GM12878 (cell line): ENCODE measurements around the gene THSD4. TPM values are rescaled to one million over a fixed set of nuclear protein-coding genes. Genes with fewer than 3 reads are reported as not detected.

ENCODE experiments used
- ATAC-seq: fragments of 200-7000 bp; cut with Tn5 transposase; 3 replicates; pipeline ENCODE4 v1.9.1; 2020; ENCODE audit warnings: mild to moderate bottlenecking, moderate library complexity
- BruUV-seq: library from RNA; stranded (reverse); fragments of 400-500 nt; replicated peaks from 2 replicates; lab custom pipeline; 2021; lab: Mats Ljungman, UMichigan
- CTCF ChIA-PET: fragments of 300-600 bp; sonication (Branson Sonifier 250); formaldehyde crosslinking; extraction: SDS; loops from one replicate; lab custom pipeline; 2021; ENCODE audit warnings: inconsistent platforms; lab: Yijun Ruan, JAX
- POLR2A ChIA-PET: fragments of 350-600 bp; formaldehyde crosslinking; extraction: SDS; loops from one replicate; lab custom pipeline; 2021; ENCODE audit warnings: inconsistent platforms; lab: Charles Lee
- RAD21 ChIA-PET: fragments of 300-600 bp; sonication (Branson Sonifier 250); formaldehyde crosslinking; loops from one replicate; lab custom pipeline; 2023; ENCODE audit warnings: antibody characterized with exemption; ENCODE audit not compliant: unreplicated experiment; lab: Charles Lee
- SMC1A ChIA-PET: fragments of 300-600 bp; sonication (Branson Sonifier 250); formaldehyde crosslinking; loops from one replicate; lab custom pipeline; 2023; ENCODE audit not compliant: unreplicated experiment, uncharacterized antibody; lab: Charles Lee
- DNase-seq: peaks from one replicate; pipeline ENCODE4 v3.0.0-alpha.2; 2011; ENCODE audit warnings: low read depth, low spot score
- FAIRE-seq: peaks from 3 replicates; lab custom pipeline; 2011; peaks lifted over from hg19 to GRCh38; lab: Jason Lieb, UNC
- H2AFZ ChIP-seq: 2 replicates; pipeline ENCODE4 v1.6.0; 2011; ENCODE audit warnings: low read depth, low read length, control low read depth; ENCODE audit not compliant: control insufficient read depth
- H3K27ac ChIP-seq: 2 replicates; pipeline ENCODE4 v1.5.1; 2011; ENCODE audit warnings: control low read depth; ENCODE audit not compliant: control insufficient read depth, insufficient read depth
- H3K27me3 ChIP-seq, 2 experiments: replicated peaks in 1 of 2; 2 replicates each; pipeline versions ENCODE4 v1.6.0 to v1.6.1; 2011; ENCODE audit warnings: low read length in 1 of 2; ENCODE audit not compliant: control insufficient read depth in 2 of 2, insufficient read depth in 2 of 2
- H3K36me3 ChIP-seq, 2 experiments: 2 replicates each; pipeline ENCODE4 v1.5.1; 2011; ENCODE audit warnings: low read length in 1 of 2; ENCODE audit not compliant: control insufficient read depth in 2 of 2, insufficient read depth in 2 of 2
- H3K4me1 ChIP-seq: 2 replicates; pipeline ENCODE4 v1.6.1; 2011; ENCODE audit warnings: mild to moderate bottlenecking, low read length, moderate library complexity, mixed read lengths; ENCODE audit not compliant: control insufficient read depth, insufficient read depth
- H3K4me2 ChIP-seq: 2 replicates; pipeline ENCODE4 v1.6.0; 2011; ENCODE audit warnings: control low read depth; ENCODE audit not compliant: control insufficient read depth, insufficient read depth
- H3K4me3 ChIP-seq: fragments of 200-600 bp; sonication (generic); 2 replicates; pipeline ENCODE4 v1.5.1; 2016
- H3K79me2 ChIP-seq: 2 replicates; pipeline ENCODE4 v1.6.0; 2011; ENCODE audit warnings: low read length; ENCODE audit not compliant: control insufficient read depth, insufficient read depth
- H3K9ac ChIP-seq: 2 replicates; pipeline ENCODE4 v1.8.0; 2011; ENCODE audit warnings: low read length, control low read depth, mixed read lengths; ENCODE audit not compliant: control insufficient read depth, insufficient read depth
- H3K9me3 ChIP-seq: replicated peaks from 3 replicates; pipeline ENCODE4 v1.5.1; 2011; ENCODE audit warnings: mild to moderate bottlenecking, low read length; ENCODE audit not compliant: control insufficient read depth, insufficient read depth
- H4K20me1 ChIP-seq: 2 replicates; pipeline ENCODE4 v1.6.0; 2011; ENCODE audit not compliant: control insufficient read depth, insufficient read depth
- ASH2L ChIP-seq: fragments of 300-600, 200-600 bp; sonication (generic); IDR thresholded peaks from 2 replicates; pipeline ENCODE4 v1.6.1; 2017; ENCODE audit warnings: low read depth, mild to moderate bottlenecking, borderline replicate concordance
- GABPA ChIP-seq: IDR thresholded peaks from 2 replicates; pipeline ENCODE4 v1.6.1; 2014; ENCODE audit warnings: antibody characterized with exemption, low read depth, mild to moderate bottlenecking, inconsistent platforms
- GATAD2B ChIP-seq: fragments of 450-650 bp; conservative IDR thresholded peaks from 2 replicates; pipeline ENCODE4 v1.6.1; 2017; ENCODE audit warnings: low read depth, mild to moderate bottlenecking, moderate library complexity
- NBN ChIP-seq: fragments of 450-650 bp; IDR thresholded peaks from 2 replicates; pipeline ENCODE4 v1.6.1; 2016
- POLR2AphosphoS2 ChIP-seq: IDR thresholded peaks from 2 replicates; pipeline ENCODE4 v1.6.1; 2011; ENCODE audit warnings: low read depth, mild to moderate bottlenecking, low read length, improper control_type of control experiment, moderate library complexity
- RCOR1 ChIP-seq: conservative IDR thresholded peaks from 2 replicates; pipeline ENCODE4 v1.6.1; 2012; ENCODE audit warnings: low read depth, low read length, improper control_type of control experiment
- SMARCA5 ChIP-seq: fragments of 450-650 bp; IDR thresholded peaks from 2 replicates; pipeline ENCODE4 v1.6.1; 2017; ENCODE audit warnings: mild to moderate bottlenecking
- SREBF1 ChIP-seq: IDR thresholded peaks from 2 replicates; pipeline ENCODE4 v1.6.1; 2012; ENCODE audit warnings: mild to moderate bottlenecking, low read length
- SRF ChIP-seq, 2 experiments: IDR thresholded peaks; 2 replicates each; pipeline ENCODE4 v1.6.1; 2011; ENCODE audit warnings: low read depth in 2 of 2, low read length in 2 of 2, mild to moderate bottlenecking in 1 of 2, moderate library complexity in 1 of 2
- YY1 ChIP-seq: IDR thresholded peaks from 2 replicates; pipeline ENCODE4 v1.6.1; 2011; ENCODE audit warnings: low read depth, mild to moderate bottlenecking, low read length
- ZNF217 ChIP-seq: fragments of 450-650 bp; IDR thresholded peaks from 2 replicates; pipeline ENCODE4 v1.6.1; 2017; ENCODE audit warnings: antibody characterized with exemption, mild to moderate bottlenecking
- WGBS: methylation state at CpG from one replicate; pipeline ENCODE4 v1.1.6; 2016; ENCODE audit warnings: low lambda C conversion rate; ENCODE audit not compliant: insufficient replicate concordance, insufficient coverage; ENCODE audit errors: missing lambda C conversion rate; 5-methylcytosine and 5-hydroxymethylcytosine counted together
- in situ Hi-C: fragments of 300-500 bp; cut with MboI; formaldehyde crosslinking; loops from 9 replicates; pipeline ENCODE4 v1.14.3; 2018; ENCODE audit warnings: mixed read lengths
- intact Hi-C: fragments of 100-400 bp; cut with micrococcal nuclease; formaldehyde crosslinking; loops from one replicate; pipeline ENCODE4 v1.14.2; 2022; ENCODE audit not compliant: unreplicated experiment
- polyA plus RNA-seq, 11 experiments: library from polyadenylated mRNA; depleted of rRNA in 4 of 11; unstranded in 6 of 11; stranded (reverse) in 5 of 11; fragments of >200 nt; fragmentation: Nextera tagmentation in 4 of 11; fragmentation: Illumina TruSeq in 1 of 11; extraction: Ambion mirVana in 4 of 11; extraction: Trizol in 1 of 11; gene quantifications; 1 replicate in 1 of 11; 2 replicates in 10 of 11; pipeline versions ENCODE4 v1.2.1 to v1.2.3, GENCODE V29; 2011 to 2016; ENCODE audit warnings: inconsistent platforms in 2 of 11, missing spikeins in 2 of 11, low read depth in 1 of 11
- total RNA-seq, 4 experiments: library from RNA; depleted of rRNA in 3 of 4; stranded (reverse); fragments of >200 nt in 3 of 4; fragmentation: Illumina TruSeq in 1 of 4; extraction: Trizol in 1 of 4; gene quantifications; 2 replicates each; pipeline versions ENCODE4 v1.2.1 to v1.2.3, GENCODE V29; 2013 to 2021
- TF ChIP-seq, protein P1 (sequence below): IDR thresholded peaks from 2 replicates; pipeline ENCODE4 v1.6.1; 2012; ENCODE audit warnings: mild to moderate bottlenecking, low read depth, low read length
- TF ChIP-seq, protein P2 (sequence below): fragments of 450-650 bp; IDR thresholded peaks from 2 replicates; pipeline ENCODE4 v1.6.1; 2016; ENCODE audit warnings: mild to moderate bottlenecking
- TF ChIP-seq, protein P3 (sequence below): fragments of 450-650 bp; formaldehyde crosslinking; IDR thresholded peaks from 2 replicates; pipeline ENCODE4 v1.4.0; 2020; ENCODE audit warnings: mild to moderate bottlenecking, moderate library complexity

The THSD4 gene
- total and polyA plus RNA-seq, 10 of the 15 experiments (the other 5 are each of a cell fraction or from before 2014, with no cell fraction given), result 0.04 to 0.13 (median 0.05) TPM; not detected in 7

DNA sequence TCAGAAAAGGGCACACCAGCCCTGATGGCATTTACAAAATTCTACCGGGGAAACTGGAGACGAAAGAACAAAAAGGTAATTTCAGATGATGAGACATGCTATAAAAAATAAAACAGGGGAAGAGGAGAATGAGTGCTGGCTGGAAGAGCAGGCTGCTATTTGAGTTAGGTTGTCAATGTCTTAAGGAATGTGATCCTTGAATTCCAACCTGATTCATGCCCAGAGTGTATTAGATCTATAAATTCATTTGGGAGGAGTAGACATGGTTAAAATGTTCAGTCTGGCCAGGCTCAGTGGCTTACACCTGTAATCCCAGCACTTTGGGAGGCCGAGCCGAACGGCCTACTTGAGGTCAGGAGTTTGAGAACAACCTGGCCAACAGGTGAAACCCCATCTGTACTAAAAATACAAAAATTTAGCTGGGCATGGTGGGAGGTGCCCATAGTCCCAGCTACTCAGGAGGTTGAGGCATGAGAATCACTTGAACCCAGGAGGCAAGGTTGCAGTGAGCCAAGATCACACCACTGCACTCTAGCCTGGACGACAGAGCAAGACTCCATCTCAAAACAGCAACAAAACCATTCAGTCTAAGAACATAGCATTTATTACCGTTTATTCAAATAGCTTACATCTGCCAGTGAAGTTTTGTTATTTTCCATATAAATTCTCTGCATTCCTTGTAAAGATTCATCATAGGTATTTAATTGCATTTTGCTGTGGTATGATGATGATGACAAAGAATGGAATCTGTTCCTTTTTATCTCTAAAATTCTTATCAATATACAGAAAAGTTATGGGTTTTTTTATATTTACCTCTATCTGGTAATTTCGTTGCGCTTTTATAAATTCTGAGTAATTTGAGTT, 568.4 kb downstream of the THSD4 start:
- no TSS peak for BruUV-seq
- in situ Hi-C loops, result no loop called here
- Histone ChIP-seq H3K36me3 (no peaks in the 10 kb centered on the region), H3K4me2 (no peak overlapping the region), H3K79me2 (no peaks in the 10 kb centered on the region), H3K27me3 (no peaks in the 10 kb centered on the region), H3K9ac (no peak overlapping the region), H4K20me1 (no peaks in the 10 kb centered on the region), H3K27ac (no peak overlapping the region), H2AFZ (no peak overlapping the region), H3K4me1 (no peaks in the 10 kb centered on the region), H3K4me3 (no peak overlapping the region), H3K9me3 (no peaks in the 10 kb centered on the region)
- DNase-seq, result no peak
- ChIA-PET RAD21 (no interaction called here), POLR2A (no interaction called here), SMC1A (no interaction called here), CTCF (no interaction called here)
- no peak for FAIRE-seq
- no peak for ATAC-seq
- intact Hi-C loops, result no loop called here
- 56% methylated on average over 9 of the region's 9 CpGs for WGBS
- TF ChIP-seq SREBF1 (no peak), RCOR1 (no peak), SMARCA5 (no peak), NBN (no peak), ASH2L (no peak), YY1 (no peak), GATAD2B (no peak), SRF (IDR thresholded peaks at IDR 0.05; ENCODE audit: low read depth in 2 of 2, low read length in 2 of 2) (no peak), POLR2AphosphoS2 (no peak), GABPA (no peak), ZNF217 (no peak)
- TF ChIP-seq, protein P1, sequence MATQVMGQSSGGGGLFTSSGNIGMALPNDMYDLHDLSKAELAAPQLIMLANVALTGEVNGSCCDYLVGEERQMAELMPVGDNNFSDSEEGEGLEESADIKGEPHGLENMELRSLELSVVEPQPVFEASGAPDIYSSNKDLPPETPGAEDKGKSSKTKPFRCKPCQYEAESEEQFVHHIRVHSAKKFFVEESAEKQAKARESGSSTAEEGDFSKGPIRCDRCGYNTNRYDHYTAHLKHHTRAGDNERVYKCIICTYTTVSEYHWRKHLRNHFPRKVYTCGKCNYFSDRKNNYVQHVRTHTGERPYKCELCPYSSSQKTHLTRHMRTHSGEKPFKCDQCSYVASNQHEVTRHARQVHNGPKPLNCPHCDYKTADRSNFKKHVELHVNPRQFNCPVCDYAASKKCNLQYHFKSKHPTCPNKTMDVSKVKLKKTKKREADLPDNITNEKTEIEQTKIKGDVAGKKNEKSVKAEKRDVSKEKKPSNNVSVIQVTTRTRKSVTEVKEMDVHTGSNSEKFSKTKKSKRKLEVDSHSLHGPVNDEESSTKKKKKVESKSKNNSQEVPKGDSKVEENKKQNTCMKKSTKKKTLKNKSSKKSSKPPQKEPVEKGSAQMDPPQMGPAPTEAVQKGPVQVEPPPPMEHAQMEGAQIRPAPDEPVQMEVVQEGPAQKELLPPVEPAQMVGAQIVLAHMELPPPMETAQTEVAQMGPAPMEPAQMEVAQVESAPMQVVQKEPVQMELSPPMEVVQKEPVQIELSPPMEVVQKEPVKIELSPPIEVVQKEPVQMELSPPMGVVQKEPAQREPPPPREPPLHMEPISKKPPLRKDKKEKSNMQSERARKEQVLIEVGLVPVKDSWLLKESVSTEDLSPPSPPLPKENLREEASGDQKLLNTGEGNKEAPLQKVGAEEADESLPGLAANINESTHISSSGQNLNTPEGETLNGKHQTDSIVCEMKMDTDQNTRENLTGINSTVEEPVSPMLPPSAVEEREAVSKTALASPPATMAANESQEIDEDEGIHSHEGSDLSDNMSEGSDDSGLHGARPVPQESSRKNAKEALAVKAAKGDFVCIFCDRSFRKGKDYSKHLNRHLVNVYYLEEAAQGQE, result no peak
- TF ChIP-seq, protein P2, sequence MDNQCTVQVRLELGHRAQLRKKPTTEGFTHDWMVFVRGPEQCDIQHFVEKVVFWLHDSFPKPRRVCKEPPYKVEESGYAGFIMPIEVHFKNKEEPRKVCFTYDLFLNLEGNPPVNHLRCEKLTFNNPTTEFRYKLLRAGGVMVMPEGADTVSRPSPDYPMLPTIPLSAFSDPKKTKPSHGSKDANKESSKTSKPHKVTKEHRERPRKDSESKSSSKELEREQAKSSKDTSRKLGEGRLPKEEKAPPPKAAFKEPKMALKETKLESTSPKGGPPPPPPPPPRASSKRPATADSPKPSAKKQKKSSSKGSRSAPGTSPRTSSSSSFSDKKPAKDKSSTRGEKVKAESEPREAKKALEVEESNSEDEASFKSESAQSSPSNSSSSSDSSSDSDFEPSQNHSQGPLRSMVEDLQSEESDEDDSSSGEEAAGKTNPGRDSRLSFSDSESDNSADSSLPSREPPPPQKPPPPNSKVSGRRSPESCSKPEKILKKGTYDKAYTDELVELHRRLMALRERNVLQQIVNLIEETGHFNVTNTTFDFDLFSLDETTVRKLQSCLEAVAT, result no peak
- TF ChIP-seq, protein P3, sequence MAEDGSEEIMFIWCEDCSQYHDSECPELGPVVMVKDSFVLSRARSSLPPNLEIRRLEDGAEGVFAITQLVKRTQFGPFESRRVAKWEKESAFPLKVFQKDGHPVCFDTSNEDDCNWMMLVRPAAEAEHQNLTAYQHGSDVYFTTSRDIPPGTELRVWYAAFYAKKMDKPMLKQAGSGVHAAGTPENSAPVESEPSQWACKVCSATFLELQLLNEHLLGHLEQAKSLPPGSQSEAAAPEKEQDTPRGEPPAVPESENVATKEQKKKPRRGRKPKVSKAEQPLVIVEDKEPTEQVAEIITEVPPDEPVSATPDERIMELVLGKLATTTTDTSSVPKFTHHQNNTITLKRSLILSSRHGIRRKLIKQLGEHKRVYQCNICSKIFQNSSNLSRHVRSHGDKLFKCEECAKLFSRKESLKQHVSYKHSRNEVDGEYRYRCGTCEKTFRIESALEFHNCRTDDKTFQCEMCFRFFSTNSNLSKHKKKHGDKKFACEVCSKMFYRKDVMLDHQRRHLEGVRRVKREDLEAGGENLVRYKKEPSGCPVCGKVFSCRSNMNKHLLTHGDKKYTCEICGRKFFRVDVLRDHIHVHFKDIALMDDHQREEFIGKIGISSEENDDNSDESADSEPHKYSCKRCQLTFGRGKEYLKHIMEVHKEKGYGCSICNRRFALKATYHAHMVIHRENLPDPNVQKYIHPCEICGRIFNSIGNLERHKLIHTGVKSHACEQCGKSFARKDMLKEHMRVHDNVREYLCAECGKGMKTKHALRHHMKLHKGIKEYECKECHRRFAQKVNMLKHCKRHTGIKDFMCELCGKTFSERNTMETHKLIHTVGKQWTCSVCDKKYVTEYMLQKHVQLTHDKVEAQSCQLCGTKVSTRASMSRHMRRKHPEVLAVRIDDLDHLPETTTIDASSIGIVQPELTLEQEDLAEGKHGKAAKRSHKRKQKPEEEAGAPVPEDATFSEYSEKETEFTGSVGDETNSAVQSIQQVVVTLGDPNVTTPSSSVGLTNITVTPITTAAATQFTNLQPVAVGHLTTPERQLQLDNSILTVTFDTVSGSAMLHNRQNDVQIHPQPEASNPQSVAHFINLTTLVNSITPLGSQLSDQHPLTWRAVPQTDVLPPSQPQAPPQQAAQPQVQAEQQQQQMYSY, result no peak
